K562 (cell line): Measurements from ENCODE around the gene DIP2C. TPM values are rescaled to one million over a fixed set of nuclear protein-coding genes. Genes with fewer than 3 reads are reported as not detected.

Experiments
- ATAC-seq: fragments of 200-7000 bp; cut with Tn5 transposase; 3 replicates; pipeline ENCODE4 v1.9.1; 2020; ENCODE audit warnings: moderate library complexity
- BruUV-seq: library from RNA; stranded (reverse); fragments of 400-500 nt; replicated peaks from 2 replicates; lab custom pipeline; 2021; lab: Mats Ljungman, UMichigan
- CTCF ChIA-PET: fragments of 300-600 bp; formaldehyde crosslinking; extraction: SDS; loops from one replicate; lab custom pipeline; 2021; ENCODE audit warnings: low intra/inter-chr PET ratio; lab: Yijun Ruan, JAX
- POLR2A ChIA-PET: fragments of 300-600, 350-650 bp; sonication (Branson Sonifier 250); formaldehyde crosslinking; extraction: SDS; loops from one replicate; lab custom pipeline; 2021; ENCODE audit warnings: antibody characterized with exemption, inconsistent platforms; lab: Yijun Ruan, JAX
- DNase-seq, 4 experiments: peaks; one replicate each; pipeline versions ENCODE4 v3.0.0 to v3.0.0-alpha.2; 2011 to 2018; ENCODE audit warnings: low spot score in 3 of 4, mixed read lengths in 3 of 4; ENCODE audit errors: extremely low read depth in 1 of 4
- FAIRE-seq: peaks from 2 replicates; lab custom pipeline; 2011; peaks lifted over from hg19 to GRCh38; lab: Jason Lieb, UNC
- H2AFZ ChIP-seq: 2 replicates; pipeline ENCODE4 v1.6.0; 2011; ENCODE audit warnings: low read depth, low read length, control low read depth, inconsistent platforms
- H3K27ac ChIP-seq: fragments of 200-600 bp; 3 replicates; pipeline ENCODE4 v1.8.0; 2011; ENCODE audit warnings: low read depth, mild to moderate bottlenecking, control low read depth, inconsistent platforms, low read length, moderate library complexity, mixed read lengths; ENCODE audit errors: extremely low read depth
- H3K27me3 ChIP-seq, 2 experiments: fragments of 300-600 bp in 1 of 2; 2 replicates in 1 of 2; 3 replicates in 1 of 2; pipeline versions ENCODE4 v1.6.0 to v1.8.0; 2011; ENCODE audit warnings: inconsistent platforms in 2 of 2, low read length in 2 of 2, mild to moderate bottlenecking in 1 of 2, mixed read lengths in 1 of 2, moderate library complexity in 1 of 2; ENCODE audit not compliant: control insufficient read depth in 2 of 2, insufficient read depth in 2 of 2
- H3K36me3 ChIP-seq: fragments of 300-600 bp; 3 replicates; pipeline ENCODE4 v1.8.0; 2011; ENCODE audit warnings: mild to moderate bottlenecking, low read length, inconsistent platforms; ENCODE audit not compliant: control insufficient read depth, insufficient read depth
- H3K4me1 ChIP-seq, 2 experiments: fragments of 200-600 bp in 1 of 2; replicated peaks in 1 of 2; 2 replicates in 1 of 2; 3 replicates in 1 of 2; pipeline versions ENCODE4 v1.5.1 to v1.8.0; 2011; ENCODE audit warnings: inconsistent platforms in 2 of 2, low read length in 2 of 2, mild to moderate bottlenecking in 1 of 2, mixed read lengths in 1 of 2, moderate library complexity in 1 of 2; ENCODE audit not compliant: control insufficient read depth in 2 of 2, insufficient read depth in 2 of 2
- H3K4me2 ChIP-seq: 2 replicates; pipeline ENCODE4 v1.6.1; 2011; ENCODE audit warnings: low read length, control low read depth, inconsistent platforms, mixed read lengths; ENCODE audit not compliant: insufficient read depth
- H3K4me3 ChIP-seq: fragments of 200-600 bp; sonication (generic), shearing (Covaris generic); 2 replicates; pipeline ENCODE4 v1.5.1; 2016; ENCODE audit warnings: control low read depth, inconsistent platforms
- H3K79me2 ChIP-seq: fragments of 200-600 bp; 3 replicates; pipeline ENCODE4 v1.8.0; 2011; ENCODE audit warnings: low read length, inconsistent platforms; ENCODE audit not compliant: control insufficient read depth, insufficient read depth
- H3K9ac ChIP-seq, 2 experiments: 2 replicates each; pipeline versions ENCODE4 v1.6.0 to v1.6.1; 2011; ENCODE audit warnings: low read depth in 2 of 2, low read length in 2 of 2, control low read depth in 1 of 2, inconsistent platforms in 1 of 2, mild to moderate bottlenecking in 1 of 2, mixed read lengths in 1 of 2; ENCODE audit not compliant: insufficient read depth in 1 of 2
- H3K9me1 ChIP-seq: one replicate; pipeline ENCODE4 v1.6.0; 2011; ENCODE audit warnings: inconsistent platforms, mild to moderate bottlenecking, low read length, moderate library complexity; ENCODE audit not compliant: control insufficient read depth, insufficient read depth
- H3K9me3 ChIP-seq: replicated peaks from 2 replicates; pipeline ENCODE4 v1.5.1; 2011; ENCODE audit warnings: low read depth, low read length, inconsistent platforms; ENCODE audit not compliant: control insufficient read depth, insufficient read depth
- H4K20me1 ChIP-seq: replicated peaks from 2 replicates; pipeline ENCODE4 v1.6.1; 2011; ENCODE audit warnings: low read length, inconsistent platforms, mixed read lengths; ENCODE audit not compliant: control insufficient read depth, insufficient read depth
- GATAD2A ChIP-seq: fragments of 450-650 bp; IDR thresholded peaks from 2 replicates; pipeline ENCODE4 v1.6.1; 2017
- HLTF ChIP-seq: fragments of 450-650 bp; IDR thresholded peaks from 2 replicates; pipeline ENCODE4 v1.6.1; 2016
- POLR2AphosphoS5 ChIP-seq: IDR thresholded peaks from 2 replicates; pipeline ENCODE4 v1.6.1; 2011; ENCODE audit warnings: mild to moderate bottlenecking, low read depth, low read length, moderate library complexity; ENCODE audit not compliant: control insufficient read depth, insufficient read depth
- PREB ChIP-seq: sonication (generic); formaldehyde crosslinking; IDR thresholded peaks from 2 replicates; pipeline ENCODE4 v1.8.1; 2023; ENCODE audit warnings: mild to moderate bottlenecking, missing genetic modification reagents
- SRSF9 ChIP-seq: fragments of 200-400 bp; formaldehyde crosslinking; IDR thresholded peaks from 2 replicates; pipeline ENCODE4 v1.6.1; 2017; ENCODE audit warnings: low read depth, low read length, borderline replicate concordance
- TSHZ1 ChIP-seq: fragments of 250-450 bp; sonication (Bioruptor Pico); IDR thresholded peaks from 2 replicates; pipeline ENCODE4 v1.4.0; 2020; ENCODE audit warnings: mild to moderate bottlenecking, moderate library complexity
- ZMIZ1 ChIP-seq, 2 experiments: fragments of 150-350 bp in 1 of 2; IDR thresholded peaks; 2 replicates each; pipeline ENCODE4 v1.6.1; 2012 to 2016; ENCODE audit warnings: low read depth in 2 of 2, low read length in 2 of 2, mild to moderate bottlenecking in 1 of 2, moderate library complexity in 1 of 2
- ZNF232 ChIP-seq: sonication (generic); formaldehyde crosslinking; IDR thresholded peaks from 2 replicates; pipeline ENCODE4 v1.8.0; 2022; ENCODE audit warnings: mild to moderate bottlenecking, missing genetic modification reagents
- ZNF395 ChIP-seq: fragments of 200-800 bp; sonication (Bioruptor generic); IDR thresholded peaks from 2 replicates; pipeline ENCODE4 v1.6.1; 2017; ENCODE audit warnings: missing genetic modification characterization, missing compliant biosample characterization
- WGBS: fragments of 100-300 bp; shearing (Covaris generic); methylation state at CpG from one replicate; pipeline ENCODE4 v1.1.6; 2016; ENCODE audit warnings: low coverage, mixed read lengths; ENCODE audit not compliant: insufficient coverage; ENCODE audit errors: missing lambda C conversion rate; 5-methylcytosine and 5-hydroxymethylcytosine counted together
- in situ Hi-C: fragments of 300-500 bp; cut with MboI; formaldehyde crosslinking; loops from 4 replicates; pipeline ENCODE4 v1.15.0; 2018; ENCODE audit warnings: inconsistent platforms, mixed read lengths
- intact Hi-C: fragments of 100-400 bp; cut with micrococcal nuclease; formaldehyde crosslinking; loops from 2 replicates; pipeline ENCODE4 v1.14.2; 2022
- polyA plus RNA-seq, 8 experiments: library from polyadenylated mRNA; depleted of rRNA in 4 of 8; stranded (reverse) in 5 of 8; unstranded in 3 of 8; fragments of >200 nt; fragmentation: Nextera tagmentation in 2 of 8; fragmentation: Illumina TruSeq in 1 of 8; extraction: Ambion mirVana in 2 of 8; extraction: Trizol in 1 of 8; gene quantifications; 2 replicates each; pipeline versions ENCODE4 v1.2.1 to v1.2.3, GENCODE V29; 2011 to 2014; ENCODE audit warnings: inconsistent platforms in 1 of 8, missing spikeins in 1 of 8
- total RNA-seq, 7 experiments: library from RNA; depleted of rRNA in 6 of 7; stranded (reverse); fragments of >200 nt in 6 of 7; fragmentation: Illumina TruSeq in 2 of 7; extraction: Trizol in 2 of 7; gene quantifications; 2 replicates each; pipeline versions ENCODE4 v1.2.1 to v1.2.3, GENCODE V29; 2011 to 2021; ENCODE audit warnings: low replicate concordance in 1 of 7

The DIP2C gene
- total and polyA plus RNA-seq, 9 of the 15 experiments (the other 6 are each of a cell fraction or from before 2014, with no cell fraction given), result 0.01 TPM; not detected in 8

GRCh38 chr10:408236-408635 is 281.2 kb downstream of the DIP2C start (continued):
- TF ChIP-seq ZMIZ1 (IDR thresholded peaks at IDR 0.05; ENCODE audit: low read depth in 2 of 2, low read length in 2 of 2) (no peak), HLTF (no peak), ZNF232 (CRISPR knock-in tag) (no peak), PREB (no peak), POLR2AphosphoS5 (no peak), SRSF9 (no peak)

GRCh38 chr10:406976-407375 is 282.5 kb downstream of the DIP2C start:
- H3K36me3 ChIP-seq, result no peaks in the 10 kb centered on the region
- BruUV-seq, result no TSS peak
- in situ Hi-C loops (no loop called here), intact Hi-C loops (no loop called here)
- WGBS, result 2% methylated on average over 13 of the region's 13 CpGs
- peaks cover 25 to 31% of the 10 kb centered on the region in 2 experiments for H3K27me3 ChIP-seq
- H3K9ac ChIP-seq, result no peak overlapping the region
- H4K20me1 ChIP-seq, result no peaks in the 10 kb centered on the region
- no peak overlapping the region for H3K4me3 ChIP-seq
- no peaks in the 10 kb centered on the region for H3K9me3 ChIP-seq
- no peak for ATAC-seq
- H3K4me1 ChIP-seq, result no peaks in the 10 kb centered on the region
- no peak overlapping the region for H3K4me2 ChIP-seq
- no peak for DNase-seq
- H3K27ac ChIP-seq, result no peak overlapping the region
- H3K9me1 ChIP-seq, result no peaks in the 10 kb centered on the region
- no peak for FAIRE-seq
- no peak overlapping the region for H2AFZ ChIP-seq
- CTCF ChIA-PET, result no interaction called here
- no peaks in the 10 kb centered on the region for H3K79me2 ChIP-seq
- POLR2A ChIA-PET, result no interaction called here
- TF ChIP-seq TSHZ1 (CRISPR knock-in tag), result no peak
- no peak for TF ChIP-seq ZNF395
- TF ChIP-seq GATAD2A, result no peak
